ENCODE results near the gene HSBP1L1. TPM values are rescaled to one million over a fixed set of nuclear protein-coding genes. Genes with fewer than 3 reads are reported as not detected.

Gene HSBP1L1
- total and polyA plus RNA-seq, 2 of the 13 experiments (the other 11 are each of a cell fraction or from before 2014, with no cell fraction given) = 22.6 to 45.1 TPM

DNA sequence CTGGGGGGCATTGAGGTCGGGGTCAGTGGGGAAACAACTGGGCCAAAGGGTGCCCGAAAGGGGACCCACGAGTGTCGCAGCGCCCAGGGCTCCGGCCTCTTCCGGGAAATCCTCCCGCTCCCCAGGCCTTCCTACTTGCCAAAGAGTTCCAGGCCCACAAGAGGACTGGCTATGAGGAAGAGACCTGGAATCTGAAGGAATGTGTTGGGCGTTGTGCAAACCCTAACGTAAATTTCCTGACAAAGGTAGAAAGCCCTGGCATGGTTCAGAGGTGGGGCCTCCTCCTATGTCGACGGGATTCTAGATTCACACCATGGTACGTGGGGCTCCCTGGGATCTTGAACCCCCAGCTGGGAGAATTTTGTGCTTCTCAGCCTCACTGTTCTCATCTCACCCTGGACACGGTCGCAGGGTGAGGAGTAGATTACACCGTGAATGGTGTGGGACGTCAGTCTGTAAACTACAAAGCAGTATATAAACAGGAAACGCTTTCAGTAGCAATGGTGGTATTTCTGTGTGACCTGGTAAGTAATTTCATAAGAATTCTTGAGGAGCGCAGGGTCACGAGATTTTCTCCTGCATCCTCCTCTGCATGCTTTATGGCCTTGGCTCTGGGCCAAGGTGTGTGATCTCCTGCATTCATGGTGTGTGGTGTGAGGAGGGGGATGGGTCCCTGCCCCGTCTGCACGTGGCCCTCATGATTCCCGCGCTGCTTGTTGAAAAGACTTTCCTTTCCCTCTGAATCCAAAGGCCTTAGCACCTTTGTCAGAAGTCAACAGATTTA, 868 bp downstream of the HSBP1L1 start (continued):
- TF ChIP-seq SIN3B (IDR thresholded peaks at IDR 0.05; ENCODE audit: low read length) (no peak), ESRRA (CRISPR knock-in tag; IDR thresholded peaks at IDR 0.05; ENCODE audit: low read depth) (no peak), FOXO4 (CRISPR knock-in tag; conservative IDR thresholded peaks at IDR 0.05) (no peak), BCL6 (CRISPR knock-in tag; IDR thresholded peaks at IDR 0.05) (peak; percentile 3; the same call in 1 of the 2 replicates), NFIC (IDR thresholded peaks at IDR 0.05; ENCODE audit: low read length) (peak; percentile 67), KDM5B (CRISPR knock-in tag; IDR thresholded peaks at IDR 0.05; ENCODE audit: borderline replicate concordance) (no peak), ZNF432 (CRISPR knock-in tag; IDR thresholded peaks at IDR 0.05; ENCODE audit: borderline replicate concordance) (no peak), AKAP8 (CRISPR knock-in tag; IDR thresholded peaks at IDR 0.05) (no peak), NKX3-1 (CRISPR knock-in tag; IDR thresholded peaks at IDR 0.05) (0 out of 2 replicates have a peak, but pooled peaks have one; percentile 5), FOSL2 (CRISPR knock-in tag; IDR thresholded peaks at IDR 0.05) (peak; percentile 44), ELF1 (CRISPR knock-in tag; IDR thresholded peaks at IDR 0.05) (peak; percentile 72), POLR2G (IDR thresholded peaks at IDR 0.05; ENCODE audit: low read depth, low read length) (peak; percentile 55), PHF20 (CRISPR knock-in tag; IDR thresholded peaks at IDR 0.05) (no peak; the same call in 1 of the 2 replicates), PAF1 (CRISPR knock-in tag; IDR thresholded peaks at IDR 0.05) (0 out of 2 replicates have a peak, but pooled peaks have one; percentile 73), RFX3 (CRISPR knock-in tag; IDR thresholded peaks at IDR 0.05) (no peak)
- TF ChIP-seq, protein P1, sequence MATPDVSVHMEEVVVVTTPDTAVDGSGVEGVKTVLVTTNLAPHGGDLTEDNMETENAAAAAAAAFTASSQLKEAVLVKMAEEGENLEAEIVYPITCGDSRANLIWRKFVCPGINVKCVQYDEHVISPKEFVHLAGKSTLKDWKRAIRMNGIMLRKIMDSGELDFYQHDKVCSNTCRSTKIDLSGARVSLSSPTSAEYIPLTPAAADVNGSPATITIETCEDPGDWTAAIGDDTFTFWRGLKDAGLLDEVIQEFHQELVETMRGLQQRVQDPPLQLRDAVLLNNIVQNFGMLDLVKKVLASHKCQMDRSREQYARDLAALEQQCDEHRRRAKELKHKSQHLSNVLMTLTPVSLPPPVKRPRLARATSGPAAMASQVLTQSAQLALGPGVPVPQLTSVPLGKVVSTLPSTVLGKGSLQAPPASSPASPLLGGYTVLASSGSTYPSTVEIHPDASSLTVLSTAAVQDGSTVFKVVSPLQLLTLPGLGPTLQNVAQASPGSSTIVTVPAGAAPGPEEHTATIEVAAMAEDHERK (CRISPR knock-in tag; IDR thresholded peaks at IDR 0.05; ENCODE audit: low read depth) = no peak
- TF ChIP-seq, protein P2, sequence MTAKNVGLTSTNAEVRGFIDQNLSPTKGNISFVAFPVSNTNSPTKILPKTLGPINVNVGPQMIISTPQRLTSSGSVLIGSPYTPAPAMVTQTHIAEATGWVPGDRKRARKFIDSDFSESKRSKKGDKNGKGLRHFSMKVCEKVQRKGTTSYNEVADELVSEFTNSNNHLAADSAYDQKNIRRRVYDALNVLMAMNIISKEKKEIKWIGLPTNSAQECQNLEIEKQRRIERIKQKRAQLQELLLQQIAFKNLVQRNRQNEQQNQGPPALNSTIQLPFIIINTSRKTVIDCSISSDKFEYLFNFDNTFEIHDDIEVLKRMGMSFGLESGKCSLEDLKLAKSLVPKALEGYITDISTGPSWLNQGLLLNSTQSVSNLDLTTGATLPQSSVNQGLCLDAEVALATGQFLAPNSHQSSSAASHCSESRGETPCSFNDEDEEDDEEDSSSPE (CRISPR knock-in tag; IDR thresholded peaks at IDR 0.05) = peak; percentile 66; the same call in 1 of the 2 replicates
- TF ChIP-seq, protein P3, sequence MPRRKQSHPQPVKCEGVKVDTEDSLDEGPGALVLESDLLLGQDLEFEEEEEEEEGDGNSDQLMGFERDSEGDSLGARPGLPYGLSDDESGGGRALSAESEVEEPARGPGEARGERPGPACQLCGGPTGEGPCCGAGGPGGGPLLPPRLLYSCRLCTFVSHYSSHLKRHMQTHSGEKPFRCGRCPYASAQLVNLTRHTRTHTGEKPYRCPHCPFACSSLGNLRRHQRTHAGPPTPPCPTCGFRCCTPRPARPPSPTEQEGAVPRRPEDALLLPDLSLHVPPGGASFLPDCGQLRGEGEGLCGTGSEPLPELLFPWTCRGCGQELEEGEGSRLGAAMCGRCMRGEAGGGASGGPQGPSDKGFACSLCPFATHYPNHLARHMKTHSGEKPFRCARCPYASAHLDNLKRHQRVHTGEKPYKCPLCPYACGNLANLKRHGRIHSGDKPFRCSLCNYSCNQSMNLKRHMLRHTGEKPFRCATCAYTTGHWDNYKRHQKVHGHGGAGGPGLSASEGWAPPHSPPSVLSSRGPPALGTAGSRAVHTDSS (CRISPR knock-in tag; conservative IDR thresholded peaks at IDR 0.05) = no peak
- TF ChIP-seq, protein P4, sequence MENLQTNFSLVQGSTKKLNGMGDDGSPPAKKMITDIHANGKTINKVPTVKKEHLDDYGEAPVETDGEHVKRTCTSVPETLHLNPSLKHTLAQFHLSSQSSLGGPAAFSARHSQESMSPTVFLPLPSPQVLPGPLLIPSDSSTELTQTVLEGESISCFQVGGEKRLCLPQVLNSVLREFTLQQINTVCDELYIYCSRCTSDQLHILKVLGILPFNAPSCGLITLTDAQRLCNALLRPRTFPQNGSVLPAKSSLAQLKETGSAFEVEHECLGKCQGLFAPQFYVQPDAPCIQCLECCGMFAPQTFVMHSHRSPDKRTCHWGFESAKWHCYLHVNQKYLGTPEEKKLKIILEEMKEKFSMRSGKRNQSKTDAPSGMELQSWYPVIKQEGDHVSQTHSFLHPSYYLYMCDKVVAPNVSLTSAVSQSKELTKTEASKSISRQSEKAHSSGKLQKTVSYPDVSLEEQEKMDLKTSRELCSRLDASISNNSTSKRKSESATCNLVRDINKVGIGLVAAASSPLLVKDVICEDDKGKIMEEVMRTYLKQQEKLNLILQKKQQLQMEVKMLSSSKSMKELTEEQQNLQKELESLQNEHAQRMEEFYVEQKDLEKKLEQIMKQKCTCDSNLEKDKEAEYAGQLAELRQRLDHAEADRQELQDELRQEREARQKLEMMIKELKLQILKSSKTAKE (CRISPR knock-in tag; IDR thresholded peaks at IDR 0.05; ENCODE audit: borderline replicate concordance) = no peak

Measured in HepG2 (cell line).